HG02973 (cell line): ENCODE data around the gene KRT76.
"Not testable (repeated sequence)": the region's sequence is repeated elsewhere in the genome, so short reads cannot be mapped to it uniquely, and the experiment has no call there.

Source experiments
- ATAC-seq: cut with Tn5 transposase; IDR thresholded peaks from one replicate; pipeline ENCODE4 v1.9.1; 2021; ENCODE audit warnings: moderate library complexity; ENCODE audit not compliant: unreplicated experiment

The KRT76 gene

GRCh38 chr12:52798671-52799504 lies 21.7 kb upstream of the KRT76 start:
- ATAC-seq = no peak

- ATAC-seq = no peak
Measured at GRCh38 chr12:52798003-52798670, 21.0 kb upstream of the KRT76 start.

GRCh38 chr12:52797529-52797894 lies 20.4 kb upstream of the KRT76 start:
- no peak for ATAC-seq

- no peak for ATAC-seq
Measured at GRCh38 chr12:52796839-52797528, 19.8 kb upstream of the KRT76 start.

GRCh38 chr12:52796429-52796794 lies 19.3 kb upstream of the KRT76 start:
- no peak for ATAC-seq

- no peak for ATAC-seq
Measured at GRCh38 chr12:52795694-52796428, 18.7 kb upstream of the KRT76 start, which contains the start of gene KRT3. KRT3 (minus strand) TSS chr12:52796117; CDS start chr12:52796042, 75 bp downstream.

- ATAC-seq = not testable (repeated sequence)
Measured at GRCh38 chr12:52795332-52795674, 18.2 kb upstream of the KRT76 start.

GRCh38 chr12:52794479-52795331 lies 17.6 kb upstream of the KRT76 start:
- ATAC-seq = no peak

GRCh38 chr12:52792185-52793029 lies 15.3 kb upstream of the KRT76 start:
- no peak for ATAC-seq

- ATAC-seq = no peak
Measured at GRCh38 chr12:52791271-52792184, 14.4 kb upstream of the KRT76 start.

GRCh38 chr12:52790427-52791270 lies 13.5 kb upstream of the KRT76 start:
- no peak for ATAC-seq

- no peak for ATAC-seq
Measured at GRCh38 chr12:52789637-52790426, 12.7 kb upstream of the KRT76 start.

- no peak for ATAC-seq
Measured at GRCh38 chr12:52788876-52789636, 11.9 kb upstream of the KRT76 start.

- no peak for ATAC-seq
Measured at GRCh38 chr12:52788192-52788875, 11.2 kb upstream of the KRT76 start.
